HG02884 (cell line): ENCODE data around the gene BCL11B.

Source experiments
- ATAC-seq: cut with Tn5 transposase; IDR thresholded peaks from one replicate; pipeline ENCODE4 v1.9.1; 2021; ENCODE audit warnings: mild to moderate bottlenecking, moderate library complexity; ENCODE audit not compliant: unreplicated experiment

BCL11B gene

DNA sequence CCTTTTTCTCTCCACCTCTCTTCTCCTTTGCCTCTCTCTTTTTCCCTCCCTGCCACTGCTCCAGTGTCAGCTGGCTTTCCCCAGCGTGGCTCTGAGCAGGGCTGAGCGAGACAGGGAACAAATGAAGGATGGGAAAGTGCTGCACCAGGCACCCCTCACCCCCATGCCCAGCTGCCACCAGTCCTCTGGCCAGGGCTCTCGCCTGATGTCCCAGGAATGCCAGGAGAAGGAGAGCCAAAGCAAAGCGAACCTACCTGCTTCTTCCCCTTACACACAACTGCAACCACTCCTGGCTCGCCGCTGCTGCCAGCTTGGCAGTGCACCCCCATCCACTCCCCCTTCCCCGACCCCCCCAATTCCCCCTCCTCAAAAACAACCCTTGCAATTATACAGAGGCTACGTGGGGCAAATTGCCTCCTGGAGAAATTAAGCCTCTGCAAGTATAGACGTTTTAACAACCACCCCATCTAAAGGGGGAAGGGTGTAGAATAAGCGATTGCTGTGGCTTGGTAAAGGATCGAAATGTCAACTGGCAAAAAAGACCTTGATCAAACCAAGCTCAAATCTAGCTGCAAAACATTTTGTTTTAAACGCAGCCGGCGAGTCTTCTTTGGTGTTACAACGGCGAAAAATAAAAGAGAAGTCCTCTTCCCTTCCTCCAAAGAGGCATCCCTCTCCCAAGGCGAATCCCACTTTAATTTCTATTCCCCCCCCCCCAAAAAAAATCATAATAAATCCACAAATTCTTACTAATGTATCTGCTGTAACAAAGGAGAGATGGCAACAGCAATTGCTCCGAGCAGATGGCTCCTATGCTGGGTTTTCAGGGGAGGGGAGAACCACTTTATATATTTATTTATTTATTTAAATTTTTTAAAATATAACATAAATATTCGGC is 2.9 kb downstream of the BCL11B start:
- ATAC-seq: no peak

DNA sequence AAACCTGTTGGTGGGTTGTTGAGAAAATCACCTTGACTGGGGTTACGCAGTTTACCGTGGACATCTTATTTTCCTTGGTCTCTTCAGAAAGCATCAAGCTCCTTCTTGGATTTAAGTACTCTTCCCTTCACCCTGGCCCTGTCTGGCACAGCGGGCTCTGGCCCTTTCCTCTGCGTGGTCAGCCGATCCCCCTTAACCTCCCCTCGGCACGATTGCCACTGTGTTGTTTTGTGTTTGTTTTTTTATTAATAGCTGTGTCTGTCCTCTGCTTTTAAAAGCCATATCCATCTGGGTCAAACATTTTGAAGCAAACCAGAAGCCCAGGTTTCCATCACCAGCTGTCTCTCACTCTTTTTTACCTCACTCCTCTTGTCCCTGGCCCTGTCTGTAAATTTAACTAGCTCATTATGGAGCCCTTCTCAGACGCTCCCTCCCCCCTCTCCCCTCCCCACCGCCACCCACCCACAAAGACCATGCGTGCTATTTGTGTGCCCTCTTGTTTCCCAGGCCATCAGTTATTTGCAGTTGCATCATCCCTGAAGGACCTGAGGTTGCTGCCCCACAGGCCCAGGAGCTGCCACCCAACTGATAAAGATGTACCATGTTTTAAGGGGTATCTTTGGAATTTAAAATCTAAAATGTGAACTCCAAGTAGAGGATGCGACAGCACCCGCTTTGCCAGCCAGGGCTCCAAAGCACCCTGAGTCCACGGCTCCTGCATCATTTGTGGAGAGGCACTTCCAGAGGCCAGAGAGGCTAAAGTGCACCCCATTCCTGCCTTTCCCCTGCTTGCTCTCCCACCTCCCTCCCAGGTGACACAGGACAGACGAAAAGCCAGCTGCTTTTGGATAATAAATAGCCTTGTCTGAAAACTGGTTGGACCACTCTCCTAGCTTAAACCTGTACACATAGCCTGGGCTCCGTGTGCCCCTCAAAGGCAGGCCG is 3.9 kb downstream of the BCL11B start:
- no peak for ATAC-seq

DNA sequence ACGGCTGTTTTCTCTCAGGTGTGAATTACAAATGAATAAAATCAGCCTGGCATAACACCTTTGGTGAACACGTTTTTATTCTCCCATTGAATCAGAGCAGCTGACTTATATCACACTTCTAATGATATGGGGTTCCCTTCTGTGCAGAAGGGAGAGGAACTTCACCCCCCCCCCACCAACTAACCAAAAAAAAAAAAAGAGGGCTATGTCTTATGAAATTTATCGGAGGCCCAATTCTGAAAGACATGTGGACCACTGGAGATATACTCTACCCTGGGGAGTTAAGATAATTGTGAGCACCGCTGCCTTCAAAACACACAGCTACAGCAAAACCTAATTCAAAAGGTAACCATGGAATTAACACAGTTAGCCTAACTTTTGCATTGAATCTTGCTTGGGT is 4.6 kb downstream of the BCL11B start:
- ATAC-seq: no peak

DNA sequence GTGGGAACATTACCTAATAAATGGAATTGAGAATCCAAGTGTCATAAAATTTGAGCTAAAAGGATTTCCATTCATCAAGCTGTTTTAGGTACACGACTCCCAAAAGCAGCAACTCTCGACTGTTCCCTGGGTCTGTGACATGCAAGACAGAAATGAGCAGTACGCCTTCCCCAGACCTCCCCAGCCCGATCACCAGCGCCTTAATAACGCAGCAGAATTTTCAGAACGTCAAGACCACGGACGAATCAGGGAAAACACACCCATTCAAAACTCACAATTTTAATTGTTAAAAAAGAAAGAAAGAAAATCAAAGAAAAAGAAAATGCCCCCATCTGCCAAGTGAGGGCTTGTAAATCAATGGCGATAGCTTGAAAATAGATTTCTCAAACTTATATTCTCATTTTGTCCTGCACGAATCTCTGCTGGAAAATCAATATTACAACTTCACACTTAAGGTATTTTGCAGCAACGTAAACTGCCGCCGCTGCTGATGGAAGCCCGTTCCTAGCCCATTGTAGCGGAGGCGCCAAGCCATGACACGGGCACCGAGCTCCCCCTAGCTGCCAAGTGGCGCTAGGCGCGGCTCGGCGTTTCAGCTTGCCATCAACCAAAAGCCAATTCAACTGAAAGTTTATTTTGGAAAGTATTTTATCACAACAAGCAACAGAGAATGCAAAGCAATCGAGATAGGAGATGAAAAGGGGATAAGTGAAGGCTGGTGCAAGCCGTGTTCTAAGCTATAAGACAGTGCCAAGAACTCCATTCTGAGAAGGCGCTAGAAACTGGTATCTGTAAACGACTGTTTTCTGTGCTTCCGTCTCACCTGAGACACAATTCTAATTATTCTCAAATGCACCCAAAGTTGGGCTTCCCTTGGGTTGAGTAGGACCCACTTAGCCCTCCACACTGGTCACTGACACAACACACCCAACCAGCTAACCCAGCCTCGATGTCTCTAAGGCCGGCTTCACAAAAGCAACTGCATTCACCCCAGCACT is 5.5 kb downstream of the BCL11B start:
- peak; percentile 91 for ATAC-seq

DNA sequence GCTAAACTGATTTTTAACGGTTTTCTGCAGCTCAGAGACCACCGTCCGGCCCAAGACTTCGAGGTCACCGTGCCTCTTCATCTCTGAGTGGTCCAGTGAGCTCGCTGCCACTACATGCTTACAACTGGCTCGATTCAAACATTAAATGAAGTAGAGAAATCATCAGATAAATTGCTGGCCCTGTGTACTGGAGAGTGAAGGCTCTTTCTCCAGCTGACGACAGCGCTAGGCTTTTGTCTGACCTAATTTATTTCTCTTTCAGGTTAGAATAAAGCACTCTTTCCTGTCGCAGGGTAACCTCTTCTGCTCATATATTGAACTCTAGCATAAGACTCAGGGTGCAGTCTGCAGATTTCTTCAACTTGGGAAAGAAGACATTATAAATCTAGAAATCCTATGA is 6.4 kb downstream of the BCL11B start:
- no peak for ATAC-seq

DNA sequence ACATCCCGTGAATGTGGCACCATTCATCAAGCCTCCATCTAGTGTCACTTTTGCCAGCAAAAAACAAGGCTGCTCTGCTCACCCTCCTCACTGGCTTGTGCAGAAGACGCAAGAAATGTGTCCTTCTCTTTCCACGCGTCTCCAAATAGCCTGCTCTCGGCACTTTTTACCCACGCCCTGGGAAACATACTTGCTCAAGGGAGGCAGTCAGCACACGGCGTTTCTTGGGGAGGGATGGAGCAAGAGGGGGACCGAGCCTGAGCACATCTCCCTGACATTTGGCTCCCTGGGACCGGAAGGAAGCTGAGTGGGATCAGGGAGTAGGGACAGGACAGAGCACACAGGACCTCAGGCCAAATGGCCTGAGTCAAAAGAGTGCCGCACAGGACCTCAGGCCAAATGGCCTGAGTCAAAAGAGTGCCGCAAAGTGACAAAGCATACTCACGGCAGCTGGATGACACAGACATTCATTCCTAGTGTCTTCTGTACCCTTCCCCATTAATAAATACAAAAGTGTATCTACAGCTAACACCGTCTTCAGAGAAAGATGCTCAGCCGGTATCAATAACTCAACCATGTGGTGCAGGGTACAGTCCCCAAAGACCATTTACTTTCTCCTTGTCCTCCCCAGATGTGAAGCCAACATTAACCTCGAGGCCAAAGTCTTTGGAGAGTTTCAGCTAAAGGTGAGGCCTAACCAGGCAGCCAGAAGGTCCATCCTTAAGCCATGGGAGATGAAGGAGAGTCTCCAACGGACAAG is 7.1 kb downstream of the BCL11B start:
- ATAC-seq: no peak

DNA sequence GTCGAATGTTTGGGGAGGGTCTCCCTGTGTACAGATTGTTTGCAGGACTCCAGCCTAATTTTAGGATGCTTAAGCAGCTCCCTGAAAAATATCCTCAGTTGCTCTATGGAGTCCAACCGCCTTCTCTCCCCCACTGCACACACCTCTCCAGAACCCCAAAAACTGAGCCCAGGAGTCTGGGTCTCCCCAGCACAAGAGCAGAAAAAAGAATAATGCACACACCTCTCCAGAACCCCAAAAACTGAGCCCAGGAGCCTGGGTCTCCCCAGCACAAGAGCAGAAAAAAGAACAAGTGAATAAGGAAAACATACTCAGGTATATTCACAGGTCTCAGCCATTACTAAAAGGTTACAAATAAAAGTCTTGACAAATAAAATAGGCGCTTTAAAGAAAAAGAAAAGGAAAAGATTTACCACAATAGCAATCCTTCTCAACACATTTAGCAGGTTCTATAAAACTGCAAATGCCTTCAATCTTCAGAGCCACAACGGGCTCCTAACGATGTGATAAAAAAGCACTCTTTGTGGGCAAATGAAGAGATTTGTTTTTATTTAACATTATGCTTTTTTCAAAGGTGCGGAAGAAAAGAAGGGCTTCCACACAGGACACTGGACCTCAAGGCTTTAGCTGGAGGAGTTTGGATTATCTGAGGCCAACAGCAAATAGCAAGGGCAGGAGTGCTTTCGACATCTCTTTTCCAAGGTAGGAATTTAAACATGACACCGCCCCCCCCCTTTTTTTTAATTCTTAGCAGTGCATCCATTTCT is 8.2 kb downstream of the BCL11B start:
- no peak for ATAC-seq

DNA sequence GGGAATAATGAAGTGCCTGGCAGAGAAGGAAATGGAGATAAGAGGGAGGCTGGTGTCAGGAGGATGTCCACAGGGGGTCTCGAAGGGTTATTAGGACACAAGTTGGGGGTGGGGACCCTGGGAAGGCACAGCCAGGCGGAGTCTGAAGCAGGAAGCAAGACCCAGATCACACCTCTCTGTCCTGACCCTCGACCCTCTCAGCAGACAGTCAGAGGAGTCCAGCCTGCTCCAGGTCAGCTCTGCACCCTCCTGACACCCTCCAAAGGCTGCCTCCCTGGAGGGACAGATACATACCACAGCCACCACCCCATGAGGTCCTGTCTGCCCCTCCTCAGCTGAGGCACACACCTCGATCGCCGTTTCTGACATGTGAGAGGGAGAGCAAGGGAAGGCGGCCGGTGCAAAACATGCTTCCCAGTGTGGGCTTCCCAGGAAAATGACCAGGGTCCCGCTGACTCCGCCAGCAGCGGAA is 9.0 kb downstream of the BCL11B start:
- ATAC-seq: no peak

DNA sequence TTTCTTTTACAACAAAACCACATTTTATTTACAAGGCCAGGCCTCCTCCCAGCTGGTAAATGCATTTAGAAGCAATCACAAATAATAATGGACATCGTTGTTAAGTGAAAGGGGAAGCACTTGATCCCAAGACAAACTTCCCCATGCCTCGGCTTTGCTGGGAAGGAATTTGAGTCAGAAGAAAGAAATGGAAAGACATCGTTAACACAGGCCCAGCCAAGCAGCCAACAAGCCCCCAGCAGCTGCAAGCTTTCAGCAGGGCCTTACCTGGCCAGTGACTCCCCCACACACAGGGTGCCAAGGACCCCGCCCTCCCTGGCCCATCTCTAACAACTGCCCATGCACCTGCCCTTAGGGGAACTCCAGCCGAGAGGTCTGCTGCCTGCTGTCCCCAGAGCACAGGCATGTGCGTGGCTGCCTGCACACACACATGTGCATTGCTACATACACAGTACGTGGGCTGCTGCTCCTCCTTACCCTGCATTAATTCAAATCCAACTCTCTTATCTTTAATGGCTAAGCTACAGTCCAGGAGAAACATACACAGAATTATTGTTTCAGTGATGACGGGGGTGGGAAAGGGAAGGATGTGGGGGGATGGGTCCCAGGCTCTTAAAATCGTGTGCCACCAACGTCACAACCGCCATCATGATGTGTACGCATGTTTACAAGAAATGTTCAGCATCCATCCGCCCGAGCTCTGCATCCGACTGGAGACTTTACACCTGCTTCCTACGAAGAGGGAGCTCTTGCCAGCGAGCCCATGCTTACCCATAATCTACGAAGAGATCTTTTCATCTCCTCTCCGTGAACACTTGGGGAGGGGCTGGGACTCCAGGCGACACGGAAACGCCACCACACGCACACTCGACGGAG is 9.8 kb downstream of the BCL11B start:
- no peak for ATAC-seq

DNA sequence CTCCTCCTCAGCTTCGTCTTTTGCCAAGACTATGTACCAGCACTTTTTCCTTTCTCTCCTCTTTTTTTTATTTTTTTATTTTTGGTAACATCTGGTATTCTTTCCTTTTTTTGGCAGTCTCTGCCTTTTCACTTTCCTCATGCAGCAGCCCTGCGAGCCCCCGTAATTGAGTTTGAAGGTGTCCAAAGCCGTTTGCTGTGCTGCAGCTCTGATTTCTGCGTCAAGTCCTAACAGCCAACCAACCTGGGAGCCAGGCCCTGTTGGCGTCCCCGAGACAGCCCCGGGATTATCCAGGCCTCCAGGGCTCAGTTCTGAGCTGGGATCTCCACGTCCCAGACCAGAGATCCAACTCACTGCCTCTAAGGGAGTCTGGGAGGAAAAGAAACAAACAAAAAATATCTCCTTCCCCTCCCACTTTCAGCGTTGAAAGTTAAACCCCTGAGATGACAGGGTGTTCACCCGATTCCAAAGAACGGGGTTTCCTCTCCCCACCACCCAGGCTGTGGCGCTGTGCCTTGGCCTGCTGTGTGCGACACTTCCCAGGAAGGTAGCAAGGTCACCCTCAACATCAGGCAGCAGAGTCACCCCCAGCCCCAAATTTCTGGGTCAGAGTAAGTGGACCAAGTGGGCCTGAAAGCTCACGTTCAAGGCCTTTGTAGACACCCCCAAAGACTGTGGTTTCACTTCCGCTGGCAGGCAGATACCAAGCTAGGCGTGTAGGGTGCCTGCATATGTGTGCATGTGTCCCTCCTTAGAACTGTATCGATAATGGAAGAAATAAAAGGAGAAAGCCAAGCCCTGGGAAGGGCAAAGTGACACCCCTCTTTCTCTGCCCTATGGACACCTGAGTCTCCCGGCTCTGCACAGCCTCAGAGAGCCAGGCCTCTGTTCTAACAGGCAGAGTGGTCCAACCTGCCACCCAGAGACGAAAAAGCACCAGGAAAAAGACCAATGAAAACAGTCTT is 11.1 kb downstream of the BCL11B start:
- ATAC-seq: no peak

DNA sequence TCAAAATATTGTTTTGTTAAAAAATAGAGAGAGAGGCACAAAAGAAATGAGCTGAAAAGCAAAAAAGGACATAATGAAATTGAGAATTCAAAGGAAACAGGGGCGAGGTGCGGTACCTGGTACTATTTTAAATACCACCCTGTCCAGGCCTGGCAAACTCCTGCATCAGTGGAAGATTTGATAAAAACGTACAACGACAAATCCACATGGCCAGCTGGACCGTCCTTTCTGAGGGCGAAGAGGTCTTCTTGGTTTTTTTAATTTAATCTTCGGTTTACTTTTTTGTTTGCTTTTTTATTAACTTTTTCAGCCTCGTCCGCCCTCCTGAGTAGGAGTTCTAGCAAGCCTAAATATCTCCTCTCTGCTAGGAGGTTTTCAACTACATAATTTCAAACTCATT is 11.9 kb downstream of the BCL11B start:
- ATAC-seq: no peak

DNA sequence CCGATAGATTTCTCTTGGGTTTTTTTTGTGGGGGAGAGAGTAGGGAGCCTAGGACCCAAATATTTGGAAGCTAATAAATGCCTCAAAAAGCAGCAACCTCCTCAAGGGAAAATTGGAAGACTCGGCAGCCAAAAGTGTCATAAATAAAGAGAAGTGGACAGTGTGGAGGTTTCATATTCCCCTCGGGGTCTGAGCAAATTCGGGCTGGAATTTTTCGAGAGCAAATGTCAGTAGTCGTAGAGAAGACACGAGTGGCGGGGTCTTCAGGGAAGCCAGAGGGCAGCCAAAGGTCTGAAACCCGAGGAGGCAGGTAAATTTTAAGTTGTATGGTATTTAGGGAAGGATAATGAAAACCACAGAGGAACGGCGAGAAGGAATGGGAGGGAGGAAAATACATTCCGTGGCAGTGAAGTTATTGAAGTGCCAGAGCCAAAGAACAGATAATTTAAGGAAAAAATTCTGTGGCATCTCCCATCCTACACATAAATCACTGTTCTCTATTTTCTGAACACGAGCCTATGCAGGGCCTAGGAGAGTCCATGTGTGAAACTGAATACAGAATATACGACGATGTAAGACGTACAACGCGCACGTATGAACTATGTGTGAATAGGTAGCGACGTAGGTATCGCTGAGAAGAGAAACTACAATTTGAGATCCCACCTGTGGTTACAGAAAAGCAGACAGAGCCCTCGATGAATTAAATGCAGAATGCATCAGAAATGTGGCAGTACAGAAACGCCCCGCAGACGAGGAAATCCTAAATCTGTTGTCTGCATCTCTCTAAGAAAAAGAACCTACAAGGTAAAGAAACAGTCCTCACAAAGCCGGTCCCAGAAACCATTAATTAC is 12.9 kb downstream of the BCL11B start:
- no peak for ATAC-seq

DNA sequence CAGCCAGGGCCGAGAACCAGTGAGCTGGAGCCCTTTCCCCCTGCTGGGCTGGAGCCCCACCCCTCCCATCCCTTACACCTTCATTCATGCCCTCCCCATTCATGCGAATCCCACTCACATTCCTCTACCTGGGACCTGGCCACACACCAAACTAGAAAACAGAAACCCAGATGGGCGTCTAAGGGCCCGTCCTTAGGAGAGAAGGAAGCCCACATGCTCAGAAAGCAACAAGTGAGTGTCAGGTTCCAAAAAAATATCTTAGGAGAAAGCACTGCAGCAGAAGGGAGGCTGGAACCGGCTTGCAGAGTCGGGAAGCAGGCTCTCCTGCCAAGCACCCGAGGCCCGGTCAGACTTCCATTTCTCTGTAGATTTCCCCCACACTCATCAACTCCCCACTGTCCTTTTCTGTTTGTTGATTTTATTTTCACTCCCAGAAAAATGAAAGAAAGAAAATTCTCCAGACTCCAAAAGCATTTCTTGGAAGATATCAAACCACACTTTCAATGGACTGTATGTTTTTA is 13.6 kb downstream of the BCL11B start:
- ATAC-seq: no peak

DNA sequence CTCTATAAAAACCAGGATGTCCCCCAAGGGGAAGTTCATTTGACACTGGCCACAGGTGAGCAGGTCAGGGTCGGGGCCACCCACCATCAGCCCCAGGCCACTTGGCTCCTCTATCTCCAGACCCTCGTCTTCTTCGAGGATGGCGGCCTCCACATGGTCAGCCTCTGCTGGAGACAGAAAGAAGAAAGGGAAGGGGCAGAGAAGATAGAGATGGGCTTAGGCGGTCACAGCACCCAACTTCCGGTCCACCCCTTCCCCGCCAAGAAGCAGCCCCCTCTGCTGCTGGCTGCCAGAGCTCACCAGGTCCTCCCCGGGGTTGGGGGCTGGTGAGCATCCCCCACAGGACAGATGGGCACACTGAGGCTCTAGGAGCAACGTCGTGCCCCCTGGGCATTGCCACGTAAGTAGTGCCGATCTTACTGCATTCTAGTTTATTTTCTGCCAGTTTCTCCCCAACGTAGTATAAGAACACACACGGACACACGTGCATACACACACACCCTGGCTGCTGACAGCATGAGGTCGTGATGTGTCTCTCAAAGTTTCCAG is 14.2 kb downstream of the BCL11B start:
- ATAC-seq: no peak

DNA sequence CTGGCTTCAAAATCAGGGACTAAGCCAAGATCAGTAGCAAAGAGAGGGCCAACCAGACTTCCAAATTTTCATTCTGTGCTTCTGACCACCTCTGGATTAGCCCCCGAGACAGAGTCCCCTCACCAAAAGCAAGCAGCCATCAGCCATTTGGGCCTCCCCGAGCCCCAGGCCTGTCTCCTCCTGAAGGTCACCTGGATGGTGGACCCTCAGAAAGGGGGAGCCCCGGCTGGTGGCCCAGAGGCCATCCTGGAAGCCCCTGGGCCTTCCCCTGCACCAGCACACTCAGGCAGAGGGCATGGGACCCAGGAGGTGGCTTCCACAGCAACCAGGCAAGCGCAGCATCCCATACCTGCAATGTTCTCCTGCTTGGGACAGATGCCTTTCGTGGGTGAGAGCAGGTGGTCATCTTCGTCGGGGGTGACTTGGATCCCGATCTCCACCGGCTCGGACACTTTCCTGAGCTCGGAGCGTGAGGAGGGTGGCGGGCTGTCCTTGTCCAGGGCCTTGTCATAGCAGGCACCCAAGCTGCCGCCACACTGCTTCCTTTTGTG is 14.8 kb downstream of the BCL11B start:
- no peak for ATAC-seq
